CD4-positive, alpha-beta T cell treated with Interferon gamma for 1 hour (primary cell): ENCODE results near the gene CCDC178.

Source experiments
- DNase-seq: peaks from one replicate; pipeline ENCODE4 v3.0.0-alpha.2; 2020

The CCDC178 gene

DNA sequence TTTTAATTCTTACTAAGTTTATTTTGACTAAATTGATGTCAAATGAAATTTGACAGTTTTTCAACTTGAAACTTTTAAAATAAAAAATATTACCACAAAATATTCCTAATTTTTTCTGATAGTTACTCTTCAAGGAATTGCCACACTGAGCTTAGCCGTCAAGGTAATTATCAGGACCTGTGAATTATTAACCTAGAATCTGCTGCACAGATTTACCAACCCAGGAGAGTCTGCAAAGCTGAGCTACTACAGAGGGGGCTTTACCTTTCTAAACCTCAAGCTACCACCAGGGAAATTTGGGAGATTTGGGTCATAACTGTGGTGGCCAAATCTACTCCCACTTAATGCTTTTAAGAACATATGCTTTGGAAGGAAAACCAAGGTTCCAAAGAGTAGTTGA lies 324.6 kb downstream of the CCDC178 start:
- DNase-seq, result no peak

DNA sequence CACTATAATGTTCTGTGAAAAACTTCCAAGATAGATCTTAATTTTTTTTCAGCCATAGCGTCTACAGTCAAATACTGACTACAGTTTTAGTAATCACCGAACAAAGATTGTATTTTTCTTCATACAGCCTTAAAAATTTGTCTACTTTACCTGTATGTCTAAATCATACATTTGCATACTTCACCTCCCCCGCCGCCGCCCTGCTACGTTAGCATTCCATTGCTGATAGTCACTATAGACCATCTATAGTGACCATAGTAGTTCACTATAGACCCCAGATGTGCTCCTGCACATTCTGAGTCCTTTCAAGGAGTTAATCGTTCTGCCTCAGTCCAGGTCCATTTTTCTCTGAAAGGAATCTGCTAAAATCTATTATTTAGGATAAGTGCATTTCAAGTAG lies 325.0 kb downstream of the CCDC178 start:
- DNase-seq, result no peak

DNA sequence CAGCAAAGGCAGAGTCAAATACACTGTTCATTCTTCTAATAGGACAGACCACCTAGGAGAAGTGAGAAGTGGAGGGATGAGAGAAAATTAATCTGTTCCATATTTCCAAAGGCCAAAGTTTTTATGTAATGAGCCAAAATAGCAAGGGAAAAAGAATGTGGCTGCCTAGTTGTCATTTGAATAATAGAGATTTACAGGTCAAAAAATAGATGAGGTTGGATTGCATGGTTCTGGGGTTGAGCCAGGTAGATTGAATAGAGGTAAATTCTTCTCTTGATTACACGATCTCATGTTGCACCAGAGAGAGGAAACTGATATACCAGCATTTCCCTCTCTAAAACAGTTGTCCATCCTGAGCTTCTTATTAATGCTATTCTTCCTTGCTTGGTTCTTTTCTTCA lies 325.8 kb downstream of the CCDC178 start:
- no peak for DNase-seq

DNA sequence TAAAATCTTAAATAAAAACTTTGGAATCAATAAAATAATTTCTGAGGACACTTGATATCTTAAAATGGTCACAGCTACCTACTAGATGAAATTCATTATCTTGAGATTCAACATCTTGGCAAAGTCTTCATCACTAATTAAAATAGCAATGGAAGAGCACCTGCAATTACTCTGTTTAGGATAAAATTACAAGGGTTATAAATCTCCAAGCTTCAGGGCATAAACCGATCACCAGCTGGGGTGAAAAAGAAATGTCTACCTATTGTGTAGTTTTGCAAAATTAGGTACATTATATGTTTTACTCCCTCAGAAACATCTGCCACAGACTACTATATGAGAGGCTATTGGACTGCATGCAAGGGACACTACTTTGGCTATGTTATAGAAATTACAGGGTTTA lies 327.1 kb downstream of the CCDC178 start:
- no peak for DNase-seq

DNA sequence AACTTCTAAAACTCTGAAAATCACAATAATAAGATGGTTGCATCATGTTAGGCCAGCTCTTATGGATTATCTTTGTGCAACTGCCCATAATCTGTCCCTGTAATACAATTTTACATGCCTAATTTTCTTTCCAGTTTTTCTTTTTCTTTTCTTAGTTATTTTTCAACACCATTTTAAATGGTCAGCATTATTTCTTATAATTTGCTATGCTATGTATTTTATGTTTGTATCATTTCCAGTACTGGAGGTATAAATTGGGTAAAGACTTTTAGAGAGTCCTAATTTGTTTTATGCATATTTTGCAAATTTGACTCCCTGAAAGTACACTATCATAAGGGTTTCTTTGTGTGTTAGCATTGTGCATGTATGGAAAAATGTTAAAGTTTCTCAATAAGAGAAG lies 333.0 kb downstream of the CCDC178 start:
- DNase-seq, result no peak

DNA sequence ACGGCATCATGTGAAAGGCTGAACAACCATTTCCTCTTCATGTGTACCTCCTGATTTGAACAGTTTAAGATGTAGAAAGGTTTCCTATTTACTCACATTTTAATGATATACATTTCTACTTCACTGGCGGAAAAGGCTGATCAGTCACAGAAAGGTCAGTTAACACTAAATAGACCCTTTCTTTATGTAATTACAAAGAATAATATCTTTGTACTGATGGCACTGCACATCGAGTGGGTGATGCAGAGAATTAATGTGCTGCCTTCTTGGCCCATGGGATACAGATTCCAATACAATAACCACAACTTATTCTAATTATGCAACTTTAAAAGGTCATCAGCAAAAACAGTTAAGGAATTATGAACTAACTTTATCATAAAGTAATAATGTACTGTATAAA lies 339.2 kb downstream of the CCDC178 start:
- DNase-seq, result no peak

DNA sequence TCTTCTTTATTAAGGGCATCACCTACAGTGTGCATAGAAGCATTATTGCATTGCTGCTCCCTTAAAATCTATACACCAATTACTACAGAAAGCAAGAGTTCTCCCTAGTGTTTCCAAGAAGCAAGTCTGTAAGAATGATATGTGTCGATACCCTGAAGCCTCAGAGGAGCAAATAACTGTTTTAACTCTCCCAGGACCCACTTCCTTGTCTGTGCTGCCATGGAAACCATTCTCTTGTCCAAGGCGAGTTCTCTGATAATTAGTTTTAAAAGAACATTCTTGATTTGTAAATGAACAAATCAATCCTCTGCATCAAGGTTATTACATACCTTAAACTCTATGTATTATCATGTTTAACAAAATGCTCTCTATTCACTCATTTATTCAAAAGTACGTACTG lies 340.9 kb downstream of the CCDC178 start:
- DNase-seq, result no peak

DNA sequence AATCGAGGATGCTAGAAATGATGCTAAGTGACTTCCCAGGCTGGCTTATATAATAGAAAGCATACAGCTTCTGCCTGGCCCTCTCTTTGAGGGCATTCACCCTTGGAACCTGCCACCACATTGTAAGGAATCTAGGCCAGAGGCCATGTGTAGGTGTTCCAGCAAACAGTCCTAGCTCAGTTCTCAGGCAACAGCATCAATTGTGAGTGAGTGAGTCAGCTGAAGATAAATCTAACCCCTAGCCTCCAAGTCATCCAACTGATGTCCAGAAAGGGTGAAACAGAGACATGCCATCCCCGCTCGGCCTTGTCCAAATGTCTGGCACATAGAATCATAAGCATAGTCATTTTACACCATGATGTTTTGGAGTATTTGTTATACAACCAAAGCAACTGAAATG lies 343.4 kb downstream of the CCDC178 start:
- DNase-seq, result no peak

DNA sequence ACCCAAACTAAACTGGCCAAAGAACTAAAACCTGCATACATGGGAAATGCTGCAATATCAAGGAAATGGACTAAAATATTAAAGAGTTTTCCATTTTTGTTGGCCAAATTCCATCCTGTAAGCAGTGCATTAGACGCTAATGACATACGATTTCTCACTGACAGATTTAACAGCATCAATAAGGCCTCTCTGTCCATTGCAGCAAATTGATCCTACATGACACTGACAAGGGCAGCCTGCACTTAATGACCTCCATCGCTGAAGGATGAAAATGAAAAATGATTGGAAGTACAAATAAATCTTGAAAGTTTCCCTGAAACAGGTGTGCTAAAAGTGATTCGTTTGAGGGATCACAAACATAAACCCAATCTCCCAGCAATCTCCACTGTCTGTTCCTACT lies 350.1 kb downstream of the CCDC178 start:
- DNase-seq, result no peak

DNA sequence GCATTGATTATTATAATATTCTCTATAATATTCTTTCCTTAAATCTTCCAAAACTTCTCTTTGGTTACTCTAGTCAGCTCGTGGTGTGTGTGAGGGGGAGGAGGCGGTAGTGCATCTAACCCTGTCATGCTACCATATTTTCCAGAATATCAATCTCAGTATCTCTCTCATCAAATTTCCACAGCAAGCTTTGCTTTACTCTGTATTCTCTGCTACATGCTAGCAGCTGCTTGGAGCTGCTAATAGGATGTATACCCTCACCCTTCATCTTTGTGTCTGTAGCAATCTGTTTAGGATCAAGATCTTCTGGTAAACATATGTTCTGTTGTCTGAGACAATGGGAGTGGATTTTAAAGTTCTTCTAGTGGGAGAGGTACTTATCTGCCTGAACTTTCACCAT lies 363.9 kb downstream of the CCDC178 start:
- no peak for DNase-seq

DNA sequence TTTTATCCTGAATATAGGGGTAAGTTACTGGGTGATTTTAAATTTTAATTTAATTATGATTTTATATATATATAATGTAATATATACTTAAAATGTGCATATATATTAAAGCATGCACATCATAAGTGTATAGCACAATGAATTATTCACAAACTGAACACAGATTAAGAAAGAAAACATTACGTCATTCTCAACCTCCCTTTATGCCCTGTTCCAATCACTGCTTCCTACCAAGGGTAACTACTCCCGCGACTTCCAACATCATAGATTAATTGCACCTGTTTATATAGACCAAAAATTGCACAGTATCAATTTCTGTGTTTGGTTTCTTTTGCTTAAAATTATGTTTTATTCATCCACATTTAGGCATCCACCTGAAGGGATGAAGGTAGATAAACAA lies 366.4 kb downstream of the CCDC178 start:
- DNase-seq, result no peak

DNA sequence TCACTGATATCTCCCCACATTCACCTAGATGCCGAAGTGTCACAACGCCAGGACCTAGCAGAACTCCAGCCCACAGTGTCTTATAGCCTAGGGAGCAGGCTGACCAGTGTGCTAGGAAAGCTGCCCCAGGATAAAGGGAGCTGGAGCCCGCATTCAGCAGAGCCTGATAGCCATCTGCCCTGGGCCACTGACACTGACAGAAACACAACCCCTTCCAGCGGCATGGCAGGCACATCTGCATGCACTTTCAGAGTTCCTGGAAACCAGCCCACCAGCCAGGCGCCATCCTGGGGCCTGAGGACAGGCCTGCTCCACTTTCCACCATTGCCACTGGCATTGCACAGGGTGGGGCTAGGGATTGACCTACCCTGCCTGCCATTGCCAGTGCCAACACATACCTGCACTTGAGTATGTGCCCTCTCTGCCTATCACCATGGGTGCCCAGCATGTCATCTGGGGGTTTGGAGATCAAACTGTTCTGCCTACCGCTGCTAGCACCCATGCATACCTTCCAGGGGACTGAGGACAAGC lies 377.6 kb downstream of the CCDC178 start:
- no peak for DNase-seq

DNA sequence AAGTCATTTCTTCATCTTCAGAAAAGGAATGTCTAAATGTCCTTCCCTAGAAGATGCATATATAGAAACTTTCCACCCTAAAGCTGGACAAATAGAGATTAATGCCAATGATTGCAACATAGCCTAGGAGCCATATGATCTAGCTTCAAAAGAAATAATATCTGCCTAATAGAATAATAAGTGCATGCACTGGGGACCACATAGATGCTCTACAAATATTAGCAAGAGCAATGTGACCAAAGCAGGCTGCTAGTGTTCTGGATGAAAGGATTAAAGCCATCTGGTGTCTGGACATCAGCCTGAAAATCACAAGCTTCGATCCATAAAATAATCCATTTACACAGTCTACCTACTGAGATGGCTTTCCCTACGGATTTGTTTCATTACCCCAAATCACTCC lies 387.6 kb downstream of the CCDC178 start:
- no peak for DNase-seq

DNA sequence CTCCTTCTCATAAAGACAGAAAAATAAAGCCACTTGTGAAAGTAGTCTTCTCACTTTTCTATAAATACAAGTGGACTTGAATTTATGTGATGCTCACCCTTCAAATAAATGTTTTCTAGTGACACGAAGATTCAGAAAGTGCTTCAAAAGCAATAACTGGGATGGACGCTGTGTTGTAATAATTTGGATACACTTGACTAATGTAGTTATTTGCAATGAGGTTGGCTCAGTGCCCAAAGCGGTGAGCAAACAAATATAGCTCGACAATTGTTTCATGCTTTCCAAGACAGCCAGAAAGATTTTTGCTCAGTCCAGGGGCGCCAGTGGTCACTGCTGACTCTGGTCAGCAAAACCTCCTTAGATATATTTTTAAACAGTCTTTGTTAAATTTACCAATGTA lies 389.1 kb downstream of the CCDC178 start:
- no peak for DNase-seq

DNA sequence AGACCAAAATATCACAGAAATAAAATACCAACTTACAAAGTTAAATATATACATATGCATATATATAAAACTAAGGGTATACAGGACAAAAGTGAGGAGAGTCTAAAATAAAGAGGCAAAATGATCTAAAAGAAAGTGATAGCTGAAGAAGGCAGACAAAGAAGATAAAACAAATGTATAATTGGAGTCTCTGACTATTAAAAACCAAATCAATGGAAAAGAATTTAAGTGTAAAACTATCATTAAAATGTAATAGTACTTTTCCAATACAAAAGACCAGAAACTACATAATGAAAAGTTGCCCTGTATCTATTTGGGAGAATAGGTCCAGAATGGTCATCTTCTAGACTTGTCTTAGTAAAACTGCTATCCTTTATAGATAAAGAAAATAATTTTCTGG lies 400.3 kb downstream of the CCDC178 start:
- DNase-seq, result no peak

DNA sequence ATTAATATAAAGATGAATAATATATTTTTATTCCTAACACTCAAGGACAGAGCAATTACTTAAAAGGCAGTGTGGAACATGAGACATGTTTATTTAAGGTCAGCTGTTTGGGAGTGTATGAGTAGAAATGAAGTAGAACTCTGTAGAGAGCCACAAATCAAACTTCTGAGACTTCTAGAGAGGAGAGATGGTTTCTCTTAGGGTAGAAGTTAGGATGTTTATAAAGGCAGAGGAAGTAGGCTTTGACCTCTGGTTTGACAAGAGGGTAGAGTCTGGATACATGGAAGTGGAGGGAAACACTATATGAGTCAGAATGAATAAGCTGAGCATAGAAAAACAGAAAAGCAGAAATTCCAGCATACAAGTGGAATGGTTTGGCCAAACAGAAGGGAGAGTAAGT lies 405.6 kb downstream of the CCDC178 start:
- no peak for DNase-seq

DNA sequence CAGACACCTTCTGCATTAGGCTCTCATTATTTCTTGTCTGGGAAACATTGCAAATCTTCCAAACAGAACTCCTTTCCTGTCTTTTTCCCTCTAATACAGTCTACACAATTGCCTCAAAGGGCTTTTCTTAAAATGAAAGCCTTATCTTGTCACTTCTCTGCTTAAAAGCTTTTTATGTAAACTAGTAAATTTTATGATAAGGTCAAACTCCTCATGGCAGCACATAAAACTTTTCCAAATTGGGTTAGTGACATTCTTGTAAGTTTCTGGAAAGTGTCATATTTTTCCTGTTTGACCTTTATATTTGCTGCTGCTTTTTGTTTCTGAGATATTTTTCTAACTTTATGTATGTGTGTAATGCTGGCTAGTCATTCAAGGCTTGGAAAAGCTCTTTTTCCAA lies 406.3 kb downstream of the CCDC178 start:
- DNase-seq, result no peak

DNA sequence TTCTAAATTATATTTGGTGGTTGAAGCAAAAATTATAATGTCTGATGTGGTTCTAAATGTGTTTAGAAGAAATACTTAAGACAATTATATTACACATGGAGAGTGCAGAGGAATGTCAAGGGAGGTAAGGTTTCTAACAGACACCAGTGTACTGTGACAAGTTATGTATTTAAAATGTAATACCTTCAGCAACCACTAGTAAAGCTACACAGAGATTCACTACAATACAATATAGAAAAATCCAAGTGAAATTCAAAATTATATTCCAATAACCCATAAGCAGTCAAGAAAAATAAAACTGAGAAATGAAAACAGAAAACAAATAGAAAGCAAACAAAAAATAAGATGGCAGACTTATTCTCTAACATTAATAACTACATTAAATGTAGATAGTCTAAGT lies 418.2 kb downstream of the CCDC178 start:
- no peak for DNase-seq

DNA sequence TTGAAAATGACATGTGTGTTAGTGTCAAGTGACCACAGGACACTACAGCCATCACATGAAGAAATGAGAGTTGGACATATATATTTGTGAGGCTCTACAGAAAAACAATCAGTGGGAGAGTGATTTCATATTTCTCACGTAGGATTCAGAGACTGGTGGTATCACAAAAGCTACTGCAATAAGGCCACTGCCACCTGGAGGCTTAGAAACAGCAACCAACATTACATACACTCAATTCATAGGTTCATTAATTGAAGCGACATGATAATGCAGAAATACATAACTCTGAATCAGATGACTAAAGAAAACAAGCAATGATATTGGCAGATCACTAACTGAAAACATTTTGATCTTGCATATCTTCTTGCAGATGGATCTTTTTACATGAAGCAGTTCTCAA lies 419.6 kb downstream of the CCDC178 start:
- DNase-seq, result no peak

DNA sequence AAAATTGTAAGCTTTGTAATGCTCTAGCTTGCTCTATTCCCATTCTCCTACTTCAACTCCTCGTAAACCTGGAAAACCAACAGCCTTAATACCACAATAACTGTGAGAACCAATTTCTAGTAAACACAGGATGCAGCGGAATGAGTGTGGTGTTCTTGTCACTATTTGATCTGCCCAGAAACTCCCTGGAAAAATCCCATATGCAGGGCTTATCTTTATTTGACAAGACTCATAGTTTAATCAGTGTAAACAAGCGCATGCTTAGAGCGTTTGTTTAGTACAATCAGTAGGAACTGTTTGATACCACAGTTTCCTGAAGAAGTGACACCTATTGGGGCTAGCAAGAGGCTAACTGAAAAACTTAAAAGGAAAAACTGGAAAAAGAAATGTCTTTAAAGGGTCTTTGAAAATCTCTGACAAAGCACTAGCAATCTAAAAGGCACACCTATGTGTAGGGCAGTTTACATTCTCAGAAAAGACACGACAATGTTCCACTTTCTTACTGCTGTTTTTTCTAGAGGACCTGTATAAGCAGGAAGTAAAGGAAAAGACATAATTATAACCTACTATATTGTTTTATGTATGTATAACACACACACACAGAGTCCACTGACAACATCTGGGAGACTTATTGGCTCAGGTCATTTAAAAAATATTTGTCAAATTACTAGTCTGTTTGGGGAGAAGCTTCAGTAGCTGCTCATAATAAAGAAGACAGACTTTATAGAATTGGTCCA lies 426.3 kb downstream of the CCDC178 start:
- DNase-seq, result no peak

DNA sequence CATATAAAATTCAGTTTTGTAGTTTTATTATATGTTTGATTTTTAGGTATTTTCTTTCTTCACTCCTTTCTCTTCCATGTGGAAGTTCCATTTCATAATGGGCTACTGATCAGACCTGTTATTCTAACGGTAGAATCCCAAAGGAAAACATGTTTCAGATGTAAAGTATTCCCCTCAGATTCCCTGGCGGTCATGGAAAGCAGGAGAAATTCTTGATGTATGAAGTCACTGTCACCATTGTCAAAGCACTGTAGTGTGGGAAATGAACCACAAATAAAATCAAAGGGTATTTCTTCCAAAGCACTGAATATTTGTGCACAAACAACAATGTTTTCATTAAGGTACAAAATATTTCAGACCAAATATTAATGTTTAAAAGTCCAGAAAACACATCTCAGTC lies 430.4 kb downstream of the CCDC178 start:
- no peak for DNase-seq

DNA sequence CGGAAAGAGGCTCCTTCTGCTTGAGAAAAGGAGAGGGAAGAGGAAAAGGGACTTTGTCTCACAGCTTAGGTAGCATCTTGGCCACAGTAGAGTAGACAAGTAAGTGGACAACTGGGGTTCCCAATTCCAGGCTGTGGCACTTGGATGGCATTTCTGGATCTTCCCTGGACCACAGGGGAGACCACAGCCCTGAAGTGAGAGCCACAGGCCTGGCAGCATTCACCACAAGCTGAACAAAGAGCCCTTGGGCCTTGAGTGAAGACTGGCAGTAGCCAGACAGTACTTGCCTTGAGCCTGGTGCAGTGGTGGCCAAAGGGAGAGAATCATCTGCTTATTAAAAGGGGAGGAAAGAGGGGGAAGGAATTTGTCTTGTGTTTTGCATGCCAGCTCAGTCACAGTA lies 441.6 kb downstream of the CCDC178 start:
- DNase-seq, result no peak

DNA sequence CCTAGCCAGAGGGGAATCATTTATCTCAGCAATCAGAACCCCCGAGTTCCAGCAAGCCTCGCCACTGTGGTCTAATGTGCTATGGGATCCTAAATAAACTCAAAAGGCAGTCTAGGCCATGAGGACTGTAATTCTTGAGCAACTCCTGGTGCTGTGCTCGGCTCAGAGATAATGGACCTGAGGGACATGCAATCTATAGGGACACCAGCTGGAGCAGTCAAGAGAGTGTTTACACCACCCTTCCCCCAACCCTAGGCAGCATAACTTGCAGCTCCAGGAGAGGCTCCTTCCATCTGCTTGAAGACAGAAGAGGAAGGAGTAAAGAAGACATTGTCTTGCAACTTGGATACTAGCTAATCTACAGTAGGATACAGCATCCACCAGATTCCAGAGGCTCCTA lies 442.2 kb downstream of the CCDC178 start:
- DNase-seq, result no peak

DNA sequence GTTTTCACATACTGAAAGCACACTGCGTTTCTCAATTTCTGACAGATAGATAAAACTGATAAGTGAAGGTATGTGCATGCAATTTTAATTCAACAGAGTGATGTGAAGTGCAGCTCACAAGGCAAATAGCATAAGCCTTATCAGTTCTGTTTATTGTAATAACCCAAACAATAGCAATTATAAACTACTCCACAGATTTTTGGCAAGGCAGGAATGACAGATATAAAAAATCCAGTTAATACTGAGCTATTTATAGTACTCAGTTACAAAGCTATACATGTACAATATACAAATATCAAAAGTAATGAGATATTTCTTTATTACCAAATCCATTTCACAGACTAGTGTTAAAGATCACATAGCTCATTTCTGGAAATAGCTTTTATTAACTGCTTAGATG lies 456.8 kb downstream of the CCDC178 start:
- no peak for DNase-seq

DNA sequence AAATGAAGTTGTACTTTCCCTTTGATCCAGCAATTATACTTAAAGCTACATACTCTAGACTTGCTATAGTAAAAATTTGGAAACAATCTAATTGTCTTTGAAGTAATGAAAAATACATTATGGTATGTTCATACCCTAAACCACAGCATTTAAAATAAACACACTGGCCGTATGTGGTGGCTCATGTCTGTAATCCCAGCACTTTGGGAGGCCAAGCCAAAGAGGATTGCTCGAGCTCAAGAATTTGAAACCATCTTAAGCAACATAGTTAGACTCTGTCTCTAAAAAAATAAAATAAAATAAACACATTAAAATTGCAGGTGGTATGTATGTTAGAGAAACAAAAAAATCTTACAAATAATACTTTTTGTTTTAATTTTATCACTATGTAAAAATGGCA lies 459.6 kb downstream of the CCDC178 start:
- DNase-seq, result no peak
